Skin of body (tissue), 2 donors: ENCODE measurements around the gene ZNF574. TPM values are rescaled to one million over a fixed set of nuclear protein-coding genes. Genes with fewer than 3 reads are reported as not detected.

Source experiments
- DNase-seq: peaks from one replicate; lab custom pipeline; 2025; lab: John Stamatoyannopoulos, UW
- total RNA-seq: library from RNA; depleted of rRNA; stranded (reverse); fragments of >200 nt; gene quantifications from one replicate; pipeline ENCODE4 v1.2.3, GENCODE V29; 2014

ZNF574 gene
- total RNA-seq, 1 donor from 2014 or later, result 8.7 TPM

- no peak for DNase-seq
Measured at GRCh38 chr19:42079886-42080763, 4.2 kb downstream of the ZNF574 start.

- no peak for DNase-seq
Measured at GRCh38 chr19:42080764-42081375, 4.9 kb downstream of the ZNF574 start.

- no peak for DNase-seq
Measured at GRCh38 chr19:42081584-42082203, 5.7 kb downstream of the ZNF574 start.

- DNase-seq, result no peak
Measured at GRCh38 chr19:42083537-42083936, 7.6 kb downstream of the ZNF574 start.

- no peak for DNase-seq
Measured at GRCh38 chr19:42086188-42086736, 10.3 kb downstream of the ZNF574 start.

GRCh38 chr19:42086770-42087550, 11.0 kb downstream of the ZNF574 start:
- DNase-seq, result no peak

GRCh38 chr19:42088471-42089190, 12.7 kb downstream of the ZNF574 start:
- no peak for DNase-seq

- DNase-seq, result no peak
Measured at GRCh38 chr19:42089191-42089750, 13.3 kb downstream of the ZNF574 start.

- DNase-seq, result no peak
Measured at GRCh38 chr19:42089772-42090171, 13.8 kb downstream of the ZNF574 start.

GRCh38 chr19:42090672-42091071, 14.7 kb downstream of the ZNF574 start:
- DNase-seq, result no peak

- no peak for DNase-seq
Measured at GRCh38 chr19:42091300-42091699, 15.3 kb downstream of the ZNF574 start.

GRCh38 chr19:42091742-42092141, 15.8 kb downstream of the ZNF574 start:
- no peak for DNase-seq

- peak; percentile 15 for DNase-seq
Measured at GRCh38 chr19:42092350-42092749, 16.4 kb downstream of the ZNF574 start.

GRCh38 chr19:42093505-42093904, 17.5 kb downstream of the ZNF574 start:
- no peak for DNase-seq

- no peak for DNase-seq
Measured at GRCh38 chr19:42093926-42094325, 18.0 kb downstream of the ZNF574 start.

GRCh38 chr19:42095142-42095813, 19.3 kb downstream of the ZNF574 start:
- DNase-seq, result no peak

GRCh38 chr19:42095814-42096230, 19.9 kb downstream of the ZNF574 start:
- DNase-seq, result no peak

GRCh38 chr19:42096255-42096837, 20.4 kb downstream of the ZNF574 start:
- DNase-seq, result no peak

- no peak for DNase-seq
Measured at GRCh38 chr19:42097461-42097860, 21.5 kb downstream of the ZNF574 start.
